ENCODE measurements around the gene CDCA8. TPM values are rescaled to one million over a fixed set of nuclear protein-coding genes. Genes with fewer than 3 reads are reported as not detected.

Gene CDCA8
- total RNA-seq, 2 donors from 2014 or later: 2.1 to 8.6 TPM

- H3K27ac ChIP-seq: no peak overlapping the region
- TF ChIP-seq POLR2AphosphoS5 (IDR thresholded peaks at IDR 0.05): no peak
- TF ChIP-seq, protein P1, sequence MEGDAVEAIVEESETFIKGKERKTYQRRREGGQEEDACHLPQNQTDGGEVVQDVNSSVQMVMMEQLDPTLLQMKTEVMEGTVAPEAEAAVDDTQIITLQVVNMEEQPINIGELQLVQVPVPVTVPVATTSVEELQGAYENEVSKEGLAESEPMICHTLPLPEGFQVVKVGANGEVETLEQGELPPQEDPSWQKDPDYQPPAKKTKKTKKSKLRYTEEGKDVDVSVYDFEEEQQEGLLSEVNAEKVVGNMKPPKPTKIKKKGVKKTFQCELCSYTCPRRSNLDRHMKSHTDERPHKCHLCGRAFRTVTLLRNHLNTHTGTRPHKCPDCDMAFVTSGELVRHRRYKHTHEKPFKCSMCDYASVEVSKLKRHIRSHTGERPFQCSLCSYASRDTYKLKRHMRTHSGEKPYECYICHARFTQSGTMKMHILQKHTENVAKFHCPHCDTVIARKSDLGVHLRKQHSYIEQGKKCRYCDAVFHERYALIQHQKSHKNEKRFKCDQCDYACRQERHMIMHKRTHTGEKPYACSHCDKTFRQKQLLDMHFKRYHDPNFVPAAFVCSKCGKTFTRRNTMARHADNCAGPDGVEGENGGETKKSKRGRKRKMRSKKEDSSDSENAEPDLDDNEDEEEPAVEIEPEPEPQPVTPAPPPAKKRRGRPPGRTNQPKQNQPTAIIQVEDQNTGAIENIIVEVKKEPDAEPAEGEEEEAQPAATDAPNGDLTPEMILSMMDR (IDR thresholded peaks at IDR 0.05): no peak
- no peak for TF ChIP-seq POLR2A (IDR thresholded peaks at IDR 0.05)
Observed at GRCh38 chr1:37697737-37698136, 5.4 kb downstream of the CDCA8 start.

GRCh38 chr1:37699147-37699546, 6.8 kb downstream of the CDCA8 start:
- H3K9me3 ChIP-seq: no peaks in the 10 kb centered on the region
- TF ChIP-seq, protein P1 (IDR thresholded peaks at IDR 0.05): no peak
- TF ChIP-seq POLR2A (IDR thresholded peaks at IDR 0.05) (no peak), POLR2AphosphoS5 (IDR thresholded peaks at IDR 0.05) (no peak)
- intact Hi-C loops (cut with DNase I): no loop called here
- WGBS: 96% methylated on average over 7 of the region's 7 CpGs
- no peaks in the 10 kb centered on the region for H3K4me1 ChIP-seq (replicated peaks)
- no peak for DNase-seq (ENCODE audit: low spot score)
- H3K36me3 ChIP-seq: no peaks in the 10 kb centered on the region
- no peak overlapping the region for H3K4me3 ChIP-seq
- H3K27me3 ChIP-seq (replicated peaks; ENCODE audit: insufficient read depth): no peaks in the 10 kb centered on the region
- H3K27ac ChIP-seq: no peak overlapping the region

More at GRCh38 chr1:37697737-37698136, 5.4 kb downstream of the CDCA8 start:
- 97% methylated on average over 2 of the region's 2 CpGs for WGBS
- no peak overlapping the region for H3K4me3 ChIP-seq
- H3K4me1 ChIP-seq (replicated peaks): no peaks in the 10 kb centered on the region
- no peak for DNase-seq (ENCODE audit: low spot score)
- intact Hi-C loops (cut with DNase I): no loop called here
- no peaks in the 10 kb centered on the region for H3K9me3 ChIP-seq
- no peaks in the 10 kb centered on the region for H3K36me3 ChIP-seq
- no peaks in the 10 kb centered on the region for H3K27me3 ChIP-seq (replicated peaks; ENCODE audit: insufficient read depth)

DNA sequence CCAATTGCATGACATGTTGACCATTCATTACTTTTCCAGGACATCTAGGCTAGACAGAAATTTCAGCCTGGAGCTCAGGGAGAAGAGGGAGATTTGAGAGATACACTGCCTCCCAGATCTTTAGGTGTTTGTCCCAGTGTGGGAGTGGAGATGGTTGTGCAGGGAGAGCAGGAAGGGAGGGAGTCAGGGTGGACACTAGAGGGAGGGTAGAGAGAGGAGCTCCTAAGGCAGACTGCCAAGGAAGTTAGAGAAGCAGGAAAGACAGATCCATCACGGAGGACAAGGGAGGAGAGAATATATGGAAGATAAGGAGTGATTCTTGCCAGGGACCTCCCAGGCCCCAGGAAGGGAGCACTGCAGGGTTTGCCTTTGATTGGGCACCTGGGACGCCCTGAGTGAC, 8.7 kb downstream of the CDCA8 start:
- intact Hi-C loops (cut with DNase I): no loop called here
- Histone ChIP-seq H3K27ac (no peak overlapping the region), H3K4me1 (replicated peaks) (no peaks in the 10 kb centered on the region), H3K36me3 (no peaks in the 10 kb centered on the region), H3K27me3 (replicated peaks; ENCODE audit: insufficient read depth) (no peaks in the 10 kb centered on the region), H3K4me3 (no peak overlapping the region), H3K9me3 (no peaks in the 10 kb centered on the region)
- WGBS: 76% methylated on average over 2 of the region's 2 CpGs
- TF ChIP-seq, protein P1 (IDR thresholded peaks at IDR 0.05): no peak
- no peak for TF ChIP-seq POLR2A (IDR thresholded peaks at IDR 0.05)
- no peak for TF ChIP-seq POLR2AphosphoS5 (IDR thresholded peaks at IDR 0.05)
- DNase-seq (ENCODE audit: low spot score): no peak

DNA sequence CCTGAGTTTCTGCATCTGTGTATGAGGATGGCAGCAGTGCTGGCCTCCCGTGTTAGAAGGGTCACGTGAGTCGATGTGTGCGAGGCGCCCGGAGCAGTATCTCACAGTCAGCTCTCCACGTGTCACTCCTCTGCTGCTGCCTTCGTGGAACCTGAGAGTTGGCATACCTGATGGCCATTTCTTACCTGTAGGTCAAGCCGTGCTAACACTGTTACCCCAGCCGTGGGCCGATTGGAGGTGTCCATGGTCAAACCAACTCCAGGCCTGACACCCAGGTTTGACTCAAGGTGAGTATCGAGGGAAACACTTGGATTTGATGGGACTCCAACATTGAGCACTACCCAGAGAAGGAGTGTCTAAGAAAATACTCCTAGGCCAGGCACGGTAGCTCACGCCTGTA, 10.7 kb downstream of the CDCA8 start:
- no peak for DNase-seq (ENCODE audit: low spot score)
- H3K4me3 ChIP-seq: no peak overlapping the region
- intact Hi-C loops (cut with DNase I): no loop called here
- H3K4me1 ChIP-seq (replicated peaks): no peaks in the 10 kb centered on the region
- no peaks in the 10 kb centered on the region for H3K27me3 ChIP-seq (replicated peaks; ENCODE audit: insufficient read depth)
- no peaks in the 10 kb centered on the region for H3K36me3 ChIP-seq
- TF ChIP-seq, protein P1 (IDR thresholded peaks at IDR 0.05): no peak
- TF ChIP-seq POLR2A (IDR thresholded peaks at IDR 0.05) (no peak), POLR2AphosphoS5 (IDR thresholded peaks at IDR 0.05) (no peak)
- H3K27ac ChIP-seq: no peak overlapping the region
- 96% methylated on average over 14 of the region's 14 CpGs for WGBS
- H3K9me3 ChIP-seq: no peaks in the 10 kb centered on the region

GRCh38 chr1:37704966-37705365, 12.7 kb downstream of the CDCA8 start:
- Histone ChIP-seq H3K36me3 (no peaks in the 10 kb centered on the region), H3K4me1 (replicated peaks) (no peaks in the 10 kb centered on the region), H3K4me3 (no peak overlapping the region), H3K9me3 (no peaks in the 10 kb centered on the region), H3K27me3 (replicated peaks; ENCODE audit: insufficient read depth) (no peaks in the 10 kb centered on the region), H3K27ac (no peak overlapping the region)
- 70% methylated on average over 3 of the region's 3 CpGs for whole genome bisulfite sequencing
- intact Hi-C loops (cut with DNase I): no loop called here
- DNase-seq (ENCODE audit: low spot score): no peak
- no peak for TF ChIP-seq POLR2AphosphoS5 (IDR thresholded peaks at IDR 0.05)
